HL-60/S4 (cell line): ENCODE measurements around the gene TMEM259.

ENCODE experiments used
- in situ Hi-C: fragments of 300-500 bp; cut with MboI; formaldehyde crosslinking; loops from 2 replicates; pipeline ENCODE4 v1.14.3; 2022; ENCODE audit warnings: low sequenced_read_pairs

The TMEM259 gene

GRCh38 chr19:1017906-1018305 is 3.0 kb downstream of the TMEM259 start:
- in situ Hi-C loops = no loop called here

GRCh38 chr19:1017115-1017905 is 3.6 kb downstream of the TMEM259 start:
- in situ Hi-C loops = no loop called here

GRCh38 chr19:1016647-1017114 is 4.2 kb downstream of the TMEM259 start:
- in situ Hi-C loops = no loop called here

GRCh38 chr19:1015782-1016646 is 4.9 kb downstream of the TMEM259 start:
- in situ Hi-C loops = no loop called here

- in situ Hi-C loops = no loop called here
Measured at GRCh38 chr19:1015061-1015781, 5.7 kb downstream of the TMEM259 start.

- in situ Hi-C loops = no loop called here
Measured at GRCh38 chr19:1014161-1015060, 6.5 kb downstream of the TMEM259 start.

- in situ Hi-C loops = no loop called here
Measured at GRCh38 chr19:1013218-1013617, 7.7 kb downstream of the TMEM259 start.

- in situ Hi-C loops = no loop called here
Measured at GRCh38 chr19:1012334-1012733, 8.6 kb downstream of the TMEM259 start.

GRCh38 chr19:1011831-1012333 is 9.0 kb downstream of the TMEM259 start:
- in situ Hi-C loops = no loop called here

GRCh38 chr19:1010586-1011510 is 10.1 kb downstream of the TMEM259 start:
- in situ Hi-C loops = no loop called here

- in situ Hi-C loops = no loop called here
Measured at GRCh38 chr19:1009981-1010538, 10.9 kb downstream of the TMEM259 start.

GRCh38 chr19:1009041-1009980 is 11.6 kb downstream of the TMEM259 start:
- in situ Hi-C loops = no loop called here

GRCh38 chr19:1008268-1009040 is 12.5 kb downstream of the TMEM259 start:
- in situ Hi-C loops = no loop called here

GRCh38 chr19:1007399-1008251 is 13.3 kb downstream of the TMEM259 start:
- in situ Hi-C loops = no loop called here

GRCh38 chr19:1006711-1007398 is 14.1 kb downstream of the TMEM259 start:
- in situ Hi-C loops = no loop called here
